Right atrium auricular region (tissue), 2 donors: ENCODE results near the gene RASL11A. TPM values are rescaled to one million over a fixed set of nuclear protein-coding genes. Genes with fewer than 3 reads are reported as not detected.

Experiments used
- DNase-seq: peaks from one replicate; pipeline ENCODE4 v3.0.0-alpha.2; 2019; ENCODE audit warnings: low spot score
- H3K27ac ChIP-seq, 2 donors: fragments of 200-600 bp; sonication (generic); 1 replicate in 1 of 2; 2 replicates in 1 of 2; pipeline ENCODE4 v1.5.1; 2016 to 2019
- H3K27me3 ChIP-seq, 2 donors: fragments of 200-600 bp; sonication (generic); one replicate each; pipeline versions ENCODE4 v1.5.1 to v1.6.0; 2017 to 2019
- H3K36me3 ChIP-seq: fragments of 200-600 bp; sonication (generic); one replicate; pipeline ENCODE4 v1.5.1; 2016
- H3K4me1 ChIP-seq, 2 donors: fragments of 200-600 bp; sonication (generic); one replicate each; pipeline versions ENCODE4 v1.5.1 to v1.6.0; 2017 to 2019
- H3K4me3 ChIP-seq, 2 donors: fragments of 200-600 bp; sonication (generic); 1 replicate in 1 of 2; 2 replicates in 1 of 2; pipeline ENCODE4 v1.5.1; 2017 to 2019; ENCODE audit warnings: mild to moderate bottlenecking in 1 of 2, moderate library complexity in 1 of 2
- H3K9me3 ChIP-seq, 2 donors: fragments of 200-600 bp; sonication (generic); one replicate each; pipeline ENCODE4 v1.5.1; 2019
- total RNA-seq, 2 donors: library from RNA; depleted of rRNA; stranded (reverse); fragments of >200 nt; gene quantifications; one replicate each; pipeline ENCODE4 v1.1.0, GENCODE V29; 2016
- TF ChIP-seq, protein P1 (sequence below), 2 donors: fragments of 200-600 bp; sonication (generic); IDR thresholded peaks; one replicate each; pipeline ENCODE4 v1.5.1; 2019; ENCODE audit warnings: antibody characterized with exemption in 2 of 2

Gene RASL11A
- total RNA-seq, 2 donors from 2014 or later = 9.3 to 16.3 TPM

DNA sequence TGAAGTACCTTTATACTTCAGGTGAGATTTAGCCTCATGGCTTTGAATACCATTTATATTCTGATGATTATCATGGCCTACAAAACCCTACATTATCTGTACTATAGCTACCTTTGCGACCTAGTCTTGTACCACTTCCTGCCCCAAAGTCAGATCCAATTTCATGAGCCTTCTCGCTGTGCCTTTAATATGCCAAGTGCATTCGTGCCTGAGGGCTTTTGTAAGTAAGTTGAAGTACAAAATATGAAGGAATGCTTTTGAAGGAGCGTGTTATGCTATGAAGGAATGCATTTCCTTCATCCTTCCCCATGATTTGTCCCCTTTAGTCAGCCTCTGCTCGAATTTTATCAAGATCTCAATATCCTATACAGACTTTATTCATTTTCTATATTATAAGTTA is 9.2 kb upstream of the RASL11A start:
- no peak overlapping the region for H3K27ac ChIP-seq
- TF ChIP-seq, protein P1, sequence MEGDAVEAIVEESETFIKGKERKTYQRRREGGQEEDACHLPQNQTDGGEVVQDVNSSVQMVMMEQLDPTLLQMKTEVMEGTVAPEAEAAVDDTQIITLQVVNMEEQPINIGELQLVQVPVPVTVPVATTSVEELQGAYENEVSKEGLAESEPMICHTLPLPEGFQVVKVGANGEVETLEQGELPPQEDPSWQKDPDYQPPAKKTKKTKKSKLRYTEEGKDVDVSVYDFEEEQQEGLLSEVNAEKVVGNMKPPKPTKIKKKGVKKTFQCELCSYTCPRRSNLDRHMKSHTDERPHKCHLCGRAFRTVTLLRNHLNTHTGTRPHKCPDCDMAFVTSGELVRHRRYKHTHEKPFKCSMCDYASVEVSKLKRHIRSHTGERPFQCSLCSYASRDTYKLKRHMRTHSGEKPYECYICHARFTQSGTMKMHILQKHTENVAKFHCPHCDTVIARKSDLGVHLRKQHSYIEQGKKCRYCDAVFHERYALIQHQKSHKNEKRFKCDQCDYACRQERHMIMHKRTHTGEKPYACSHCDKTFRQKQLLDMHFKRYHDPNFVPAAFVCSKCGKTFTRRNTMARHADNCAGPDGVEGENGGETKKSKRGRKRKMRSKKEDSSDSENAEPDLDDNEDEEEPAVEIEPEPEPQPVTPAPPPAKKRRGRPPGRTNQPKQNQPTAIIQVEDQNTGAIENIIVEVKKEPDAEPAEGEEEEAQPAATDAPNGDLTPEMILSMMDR (IDR thresholded peaks at IDR 0.05) = no peak
- no peak for DNase-seq

DNA sequence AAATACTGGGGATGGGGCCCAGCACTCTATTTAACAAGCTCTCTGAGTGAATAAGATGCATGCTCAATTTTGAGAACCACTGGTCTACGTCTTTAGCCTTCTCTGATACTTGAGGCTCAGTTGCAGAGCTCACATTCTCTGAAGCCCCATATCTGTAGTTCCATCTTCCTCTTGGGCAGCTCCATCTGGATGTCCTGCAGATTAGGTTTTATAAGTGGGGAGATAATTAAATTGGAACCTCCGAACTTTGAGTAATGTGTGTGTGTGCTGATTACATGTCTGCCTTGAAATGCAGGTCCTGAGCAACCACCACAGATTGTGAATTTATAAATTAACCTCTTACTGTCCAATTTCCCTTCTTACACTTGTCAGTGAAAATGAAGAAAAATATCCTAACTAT is 7.2 kb upstream of the RASL11A start:
- Histone ChIP-seq H3K27ac (peak overlapping the region in 1 of 2 donors; percentile 51), H3K9me3 (no peaks in the 10 kb centered on the region), H3K27me3 (no peaks in the 10 kb centered on the region), H3K4me3 (no peak overlapping the region), H3K4me1 (peaks cover 0 to 44% of the 10 kb centered on the region in 2 donors), H3K36me3 (peaks cover 15% of the 10 kb centered on the region)
- DNase-seq = no peak
- TF ChIP-seq, protein P1 (IDR thresholded peaks at IDR 0.05) = no peak

More for the DNA sequence above, 9.2 kb upstream of the RASL11A start:
- H3K9me3 ChIP-seq = no peaks in the 10 kb centered on the region
- peaks cover 0 to 28% of the 10 kb centered on the region in 2 donors for H3K4me1 ChIP-seq
- no peaks in the 10 kb centered on the region for H3K27me3 ChIP-seq
- no peak overlapping the region for H3K4me3 ChIP-seq
- H3K36me3 ChIP-seq = peaks cover 35% of the 10 kb centered on the region

DNA sequence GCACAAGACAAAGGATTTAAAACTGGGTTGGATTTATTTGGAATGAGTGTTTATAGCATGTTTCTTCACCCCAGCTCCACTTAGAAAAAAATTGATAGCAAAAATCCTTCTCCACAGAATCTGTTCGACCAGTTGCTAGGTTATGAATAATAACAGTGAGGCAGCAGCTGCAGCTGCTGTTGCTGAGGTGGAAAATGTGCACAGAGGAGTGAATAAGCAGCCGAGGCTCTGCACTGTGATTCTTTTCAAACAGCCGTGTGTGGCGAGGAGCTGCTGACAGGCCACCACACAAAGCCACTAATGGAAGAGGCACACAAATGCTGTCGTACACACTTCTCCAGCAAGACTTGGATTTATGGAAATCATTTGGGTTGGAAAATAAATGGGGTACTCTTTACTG is 6.4 kb upstream of the RASL11A start:
- Histone ChIP-seq H3K27ac (peak overlapping the region; percentile 15 to 51), H3K4me1 (peaks cover 0 to 44% of the 10 kb centered on the region in 2 donors)
- TF ChIP-seq, protein P1 (IDR thresholded peaks at IDR 0.05) = no peak

DNA sequence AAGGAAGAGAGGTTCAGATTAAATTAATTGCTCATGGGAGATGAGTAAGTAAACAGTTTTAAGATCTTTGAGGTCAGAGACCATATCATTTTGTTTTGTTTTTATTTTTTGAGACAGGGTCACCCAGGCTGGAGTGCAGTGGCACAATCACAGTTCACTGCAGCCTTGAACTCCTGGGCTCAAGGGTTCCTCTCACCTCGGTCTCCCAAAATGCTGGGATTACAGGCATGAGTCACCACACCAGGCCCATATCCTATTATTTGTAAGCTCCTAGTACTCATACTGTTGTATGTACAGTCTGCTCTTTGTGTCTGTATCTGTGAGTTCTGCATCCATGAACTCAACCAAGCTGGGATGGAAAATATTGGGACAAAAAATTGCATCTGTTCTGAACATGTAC is 6.0 kb upstream of the RASL11A start:
- Histone ChIP-seq H3K27ac (peak overlapping the region; percentile 15 to 48), H3K4me1 (peaks cover 0 to 44% of the 10 kb centered on the region in 2 donors), H3K36me3 (peaks cover 7% of the 10 kb centered on the region), H3K9me3 (no peaks in the 10 kb centered on the region), H3K4me3 (no peak overlapping the region), H3K27me3 (no peaks in the 10 kb centered on the region)
- TF ChIP-seq, protein P1 (IDR thresholded peaks at IDR 0.05) = no peak
- DNase-seq = no peak

More for the DNA sequence above, 6.4 kb upstream of the RASL11A start:
- no peaks in the 10 kb centered on the region for H3K27me3 ChIP-seq
- no peaks in the 10 kb centered on the region for H3K9me3 ChIP-seq
- H3K4me3 ChIP-seq = no peak overlapping the region
- DNase-seq = no peak
- H3K36me3 ChIP-seq = peaks cover 7% of the 10 kb centered on the region

DNA sequence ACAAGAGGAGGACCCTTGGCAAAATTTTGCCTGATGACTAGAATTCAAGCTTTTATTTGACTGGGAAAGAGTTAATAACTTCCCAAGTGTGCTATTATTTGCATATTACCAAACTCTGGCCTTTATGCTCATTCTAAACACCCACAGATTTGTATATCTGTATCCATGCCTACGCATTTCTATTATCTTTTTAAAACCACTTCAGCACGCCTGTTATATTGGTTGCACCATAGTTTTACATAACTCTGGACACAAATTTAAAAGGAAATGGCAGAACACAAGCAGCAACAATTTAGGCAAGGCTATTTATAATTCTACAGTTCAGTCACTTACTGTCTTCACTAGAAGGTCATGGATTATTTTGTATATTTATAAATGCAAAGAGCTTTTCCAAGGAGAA is 3.7 kb upstream of the RASL11A start:
- TF ChIP-seq, protein P1 (IDR thresholded peaks at IDR 0.05) = no peak
- H3K4me1 ChIP-seq = peaks cover 0 to 57% of the 10 kb centered on the region in 2 donors
- peak overlapping the region; percentile 51 to 58 for H3K27ac ChIP-seq

DNA sequence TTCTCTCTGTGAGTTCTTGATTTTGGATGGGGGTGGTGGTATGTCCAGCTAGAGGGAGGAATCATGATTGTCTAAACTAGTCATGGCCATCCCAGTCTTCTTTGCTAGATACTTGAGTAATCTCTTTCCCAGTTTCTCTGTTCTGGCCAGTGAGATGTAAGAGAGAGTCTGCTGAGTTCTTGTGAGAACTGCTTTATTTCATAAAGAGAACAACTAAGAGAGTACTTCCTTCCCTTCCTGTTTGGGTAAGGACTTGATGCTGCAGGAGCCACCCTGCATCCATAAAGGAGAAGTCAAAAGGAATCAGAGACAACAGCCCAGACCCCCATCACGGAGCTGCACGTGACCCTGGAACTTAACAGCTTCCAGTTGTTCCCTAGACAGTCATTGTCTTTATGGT is 3.0 kb upstream of the RASL11A start:
- TF ChIP-seq, protein P1 (IDR thresholded peaks at IDR 0.05) = no peak
- no peaks in the 10 kb centered on the region for H3K9me3 ChIP-seq
- peak overlapping the region; percentile 51 to 58 for H3K27ac ChIP-seq
- no peaks in the 10 kb centered on the region for H3K36me3 ChIP-seq
- DNase-seq = no peak
- H3K4me3 ChIP-seq = no peak overlapping the region
- H3K4me1 ChIP-seq = peaks cover 0 to 63% of the 10 kb centered on the region in 2 donors
- no peaks in the 10 kb centered on the region for H3K27me3 ChIP-seq

More for the DNA sequence above, 3.7 kb upstream of the RASL11A start:
- Histone ChIP-seq H3K27me3 (no peaks in the 10 kb centered on the region), H3K9me3 (no peaks in the 10 kb centered on the region), H3K36me3 (peaks cover 5% of the 10 kb centered on the region), H3K4me3 (no peak overlapping the region)
- no peak for DNase-seq
